ENCODE measurements around the gene FLNA. TPM values are rescaled to one million over a fixed set of nuclear protein-coding genes. Genes with fewer than 3 reads are reported as not detected.

The FLNA gene
- total RNA-seq, 1 experiment from 2014 or later = 920 TPM

GRCh38 chrX:154308108-154308946 is 66.1 kb downstream of the FLNA start:
- BruUV-seq (replicated peaks) = no TSS peak
- CTCF ChIA-PET = no interaction called here
- no peak overlapping the region for H3K27ac ChIP-seq (ENCODE audit: low read length)
- in situ Hi-C loops (cut with HindIII; ENCODE audit: low pct_unique_long_range_greater_than_20kb, low sequenced_read_pairs) (no loop called here), intact Hi-C loops (cut with micrococcal nuclease; ENCODE audit: unreplicated experiment) (no loop called here)
- H3K4me3 ChIP-seq (ENCODE audit: low read depth in 2 of 2, low read length in 2 of 2) = no peak overlapping the region
- DNase-seq (ENCODE audit: low read depth, low spot score) = peak; percentile 36
- H3K36me3 ChIP-seq (ENCODE audit: control insufficient read depth, insufficient read depth, low read length) = no peaks in the 10 kb centered on the region
- no peaks in the 10 kb centered on the region for H3K4me1 ChIP-seq (ENCODE audit: control insufficient read depth, insufficient read depth, low read length)
- peak; percentile 66; the same call in 1 of the 2 replicates for ATAC-seq
- no peaks in the 10 kb centered on the region for H3K9me3 ChIP-seq (ENCODE audit: control insufficient read depth, insufficient read depth, low read depth, low read length)
- no peaks in the 10 kb centered on the region for H3K27me3 ChIP-seq (ENCODE audit: control insufficient read depth, insufficient read depth, low read length)
- TF ChIP-seq CTCF (IDR thresholded peaks at IDR 0.05) (peak; percentile 84), REST (IDR thresholded peaks at IDR 0.05; ENCODE audit: insufficient read depth in 1 of 2, low read depth in 2 of 2, low read length in 1 of 2) (no peak), POLR2AphosphoS5 (IDR thresholded peaks at IDR 0.05; ENCODE audit: low read depth, low read length) (no peak), SIN3A (IDR thresholded peaks at IDR 0.05; ENCODE audit: borderline replicate concordance, insufficient read depth, low read depth, low read length) (no peak), TCF7L2 (IDR thresholded peaks at IDR 0.05; ENCODE audit: low read depth, low read length) (no peak)
- POLR2A ChIA-PET = no interaction called here

DNA sequence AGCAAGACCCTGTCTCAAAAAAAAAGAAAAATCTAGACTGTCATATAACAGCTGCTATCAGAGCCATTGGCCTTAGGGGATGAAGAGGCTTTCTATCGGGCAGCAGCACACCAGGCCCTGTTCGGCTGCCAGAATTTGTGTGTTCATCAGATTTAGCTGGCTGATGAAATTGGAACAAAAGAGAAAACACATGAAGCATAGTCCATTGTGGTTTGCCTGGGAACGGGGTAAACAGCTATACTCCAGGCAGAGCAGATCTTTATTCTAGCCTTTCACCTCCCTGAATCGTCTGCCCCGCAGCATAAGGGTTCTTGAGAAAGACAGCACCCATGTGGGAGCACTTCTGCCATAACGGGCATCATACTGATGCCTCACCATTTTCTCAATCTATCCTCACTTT is 67.2 kb downstream of the FLNA start:
- TF ChIP-seq POLR2AphosphoS5 (IDR thresholded peaks at IDR 0.05; ENCODE audit: low read depth, low read length) = no peak
- no peak for TF ChIP-seq SIN3A (IDR thresholded peaks at IDR 0.05; ENCODE audit: borderline replicate concordance, insufficient read depth, low read depth, low read length)
- TF ChIP-seq REST (IDR thresholded peaks at IDR 0.05; ENCODE audit: insufficient read depth in 1 of 2, low read depth in 2 of 2, low read length in 1 of 2) = no peak
- TF ChIP-seq CTCF (IDR thresholded peaks at IDR 0.05) = no peak
- no peak for TF ChIP-seq TCF7L2 (IDR thresholded peaks at IDR 0.05; ENCODE audit: low read depth, low read length)
- CTCF ChIA-PET = interaction anchor here (0.6 kb wide), 1 partner anchor 290 kb away, joined by 10 read pairs; no protein-coding TSS in a partner anchor
- no peaks in the 10 kb centered on the region for H3K36me3 ChIP-seq (ENCODE audit: control insufficient read depth, insufficient read depth, low read length)
- H3K27ac ChIP-seq (ENCODE audit: low read length) = no peak overlapping the region
- H3K9me3 ChIP-seq (ENCODE audit: control insufficient read depth, insufficient read depth, low read depth, low read length) = no peaks in the 10 kb centered on the region
- no peak overlapping the region for H3K4me3 ChIP-seq (ENCODE audit: low read depth in 2 of 2, low read length in 2 of 2)
- H3K27me3 ChIP-seq (ENCODE audit: control insufficient read depth, insufficient read depth, low read length) = no peaks in the 10 kb centered on the region
- ATAC-seq (no peak), DNase-seq (ENCODE audit: low read depth, low spot score) (no peak)
- POLR2A ChIA-PET = no interaction called here
- H3K4me1 ChIP-seq (ENCODE audit: control insufficient read depth, insufficient read depth, low read length) = no peaks in the 10 kb centered on the region
- intact Hi-C loops (cut with micrococcal nuclease; ENCODE audit: unreplicated experiment) = no loop called here
- in situ Hi-C loops (cut with HindIII; ENCODE audit: low pct_unique_long_range_greater_than_20kb, low sequenced_read_pairs) = no loop called here
- no TSS peak for BruUV-seq (replicated peaks)
